Stimulated activated CD8-positive, alpha-beta memory T cell treated with anti-CD3 and anti-CD28 coated beads, Interleukin-12 subunit alpha, Interleukin-12 subunit beta, amount 100 ng/mL, for 4 hours (primary cell): ENCODE measurements around the gene HSD17B13.
"Not testable (repeated sequence)": the region's sequence is repeated elsewhere in the genome, so short reads cannot be mapped to it uniquely, and the experiment has no call there.

Source experiments
- DNase-seq: peaks from one replicate; pipeline ENCODE4 v3.0.0-alpha.2; 2020; ENCODE audit warnings: low read depth

HSD17B13 gene, protein sequence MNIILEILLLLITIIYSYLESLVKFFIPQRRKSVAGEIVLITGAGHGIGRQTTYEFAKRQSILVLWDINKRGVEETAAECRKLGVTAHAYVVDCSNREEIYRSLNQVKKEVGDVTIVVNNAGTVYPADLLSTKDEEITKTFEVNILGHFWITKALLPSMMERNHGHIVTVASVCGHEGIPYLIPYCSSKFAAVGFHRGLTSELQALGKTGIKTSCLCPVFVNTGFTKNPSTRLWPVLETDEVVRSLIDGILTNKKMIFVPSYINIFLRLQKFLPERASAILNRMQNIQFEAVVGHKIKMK

DNA sequence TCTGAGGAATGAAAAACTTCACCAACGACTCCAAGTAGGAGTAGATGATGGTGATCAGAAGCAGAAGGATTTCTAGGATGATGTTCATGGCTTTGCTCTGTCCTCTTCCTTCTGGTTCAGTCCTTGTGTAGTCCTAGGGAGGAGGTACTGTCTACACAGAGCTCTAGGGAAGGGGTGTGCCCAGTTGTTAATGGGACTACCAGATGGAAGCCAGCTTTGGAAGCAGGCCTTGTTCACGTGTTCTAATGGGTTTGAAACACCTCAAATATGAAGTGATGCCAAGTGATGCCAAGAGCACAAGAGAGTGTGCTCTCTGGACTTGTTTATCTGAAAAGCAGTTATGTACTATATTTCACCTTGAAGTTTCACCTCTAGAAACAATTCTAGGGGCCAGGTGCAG, at the start of gene HSD17B13:
Gene HSD17B13, minus strand, starts transcription at position 129 of the 400 bp plus-strand sequence. Its CDS starts 41 bp downstream, at position 88.
- no peak for DNase-seq

DNA sequence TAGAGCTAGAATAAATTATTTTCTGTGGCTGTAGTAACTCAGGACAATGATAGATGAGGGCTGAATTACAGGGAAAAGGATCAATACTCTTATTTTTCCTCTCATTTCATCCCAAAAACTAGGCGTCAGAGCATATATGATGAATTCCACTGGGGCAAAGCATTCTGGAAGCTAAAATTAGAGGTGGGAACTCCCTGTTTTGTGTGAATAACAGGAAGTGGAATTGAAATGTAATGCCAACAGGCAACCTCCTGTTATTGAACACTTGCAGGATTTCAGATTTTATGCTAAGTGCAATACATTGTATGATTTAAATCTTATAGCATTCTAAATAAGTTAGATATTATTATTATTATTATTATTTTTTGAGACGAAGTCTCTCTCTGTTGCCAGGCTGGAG, 47.4 kb upstream of the HSD17B13 start:
- DNase-seq, result no peak

DNA sequence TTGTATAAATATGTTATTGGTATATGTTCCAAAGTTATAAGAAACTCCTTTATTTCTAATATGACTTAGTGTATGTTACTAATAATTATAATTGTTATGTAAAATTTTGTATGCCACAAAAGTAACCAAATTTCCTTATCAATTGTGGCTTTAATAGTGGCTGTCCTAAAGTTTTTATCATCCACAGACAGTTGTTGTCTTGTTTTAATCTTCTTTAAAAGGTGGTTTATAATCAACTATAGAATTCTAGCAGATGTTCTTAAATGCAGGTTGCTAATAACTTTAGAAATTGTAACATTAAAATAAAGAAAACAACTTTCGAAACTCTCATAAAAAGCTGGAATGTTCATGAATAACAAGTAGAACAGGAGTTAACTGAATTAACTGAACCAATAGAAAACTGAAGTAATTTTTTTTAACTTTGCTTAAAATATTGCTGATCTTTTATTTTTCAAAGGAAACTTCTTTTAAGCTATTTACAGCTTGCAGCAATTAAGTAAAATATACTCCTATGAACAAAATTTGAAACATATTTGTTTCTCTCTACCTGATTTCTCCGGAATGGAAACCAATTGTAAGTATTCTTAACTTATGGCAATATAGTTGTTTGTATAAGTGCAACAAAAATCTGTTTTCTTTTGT, 44.0 kb upstream of the HSD17B13 start:
- DNase-seq, result no peak

DNA sequence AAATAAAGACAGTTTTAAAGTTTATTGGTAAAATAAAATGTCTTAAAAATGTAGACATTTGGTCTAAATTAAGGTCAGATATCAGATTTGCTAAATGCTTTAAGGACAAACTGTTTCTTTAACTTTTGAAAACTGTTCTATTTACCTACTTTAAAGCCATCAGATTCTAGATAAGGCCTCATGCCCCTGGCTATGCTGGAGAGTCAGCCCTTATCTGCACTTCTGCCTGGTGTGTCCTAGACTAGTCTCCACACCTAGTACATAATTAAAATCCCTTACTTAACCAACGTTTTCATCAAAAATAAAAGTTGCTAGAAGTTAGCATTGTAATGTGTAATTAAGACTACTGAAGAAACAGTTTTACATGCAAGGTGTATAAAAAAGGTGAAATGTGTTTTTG, 42.7 kb upstream of the HSD17B13 start:
- DNase-seq, result no peak

DNA sequence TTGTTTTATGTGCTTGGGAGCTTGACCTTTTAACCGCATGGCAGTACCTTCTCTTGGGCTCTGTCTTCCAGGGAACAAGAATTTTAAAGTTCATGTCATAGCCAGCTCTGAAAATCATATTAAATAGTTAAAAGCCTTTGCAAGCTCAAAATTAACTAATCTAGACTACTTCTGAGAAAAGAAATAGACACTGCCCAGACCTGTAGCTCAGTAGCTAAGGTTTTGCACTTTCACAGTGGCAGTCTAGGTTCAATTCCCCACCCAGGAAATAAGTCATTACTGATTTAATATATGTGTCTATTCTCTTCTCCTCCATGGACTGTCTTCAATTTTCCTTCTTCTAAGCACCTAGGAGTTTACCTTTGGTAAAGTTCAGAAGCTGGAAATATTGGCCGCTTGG, 40.9 kb upstream of the HSD17B13 start:
- no peak for DNase-seq

DNA sequence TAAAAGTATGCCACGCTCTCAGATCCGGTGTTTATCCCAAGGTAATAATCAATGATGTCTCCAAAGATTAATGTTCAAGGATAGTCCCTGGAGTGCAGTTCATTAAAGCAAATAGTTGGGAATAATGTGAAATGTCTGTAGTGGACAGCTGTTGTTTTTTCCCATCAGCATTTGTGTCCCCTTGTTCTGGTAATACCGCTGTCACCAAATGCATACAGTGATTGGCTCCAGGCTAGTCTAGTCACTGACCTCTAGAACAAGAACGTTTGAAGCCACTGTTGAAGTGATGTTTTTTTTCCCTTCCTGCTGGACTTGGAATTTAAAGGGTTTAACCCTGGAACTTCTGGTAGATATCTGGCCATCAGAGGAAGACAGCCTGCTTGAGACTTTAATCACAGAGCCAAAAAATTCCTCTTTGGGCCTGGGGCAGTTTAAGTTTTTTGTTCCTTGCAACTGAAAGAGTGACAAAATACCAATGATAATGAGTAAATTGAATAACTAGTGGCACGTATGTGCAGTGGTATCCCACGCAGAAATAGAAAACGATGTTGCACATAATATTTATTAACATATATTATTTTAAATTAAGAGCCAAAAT, 37.8 kb upstream of the HSD17B13 start:
- no peak for DNase-seq

DNA sequence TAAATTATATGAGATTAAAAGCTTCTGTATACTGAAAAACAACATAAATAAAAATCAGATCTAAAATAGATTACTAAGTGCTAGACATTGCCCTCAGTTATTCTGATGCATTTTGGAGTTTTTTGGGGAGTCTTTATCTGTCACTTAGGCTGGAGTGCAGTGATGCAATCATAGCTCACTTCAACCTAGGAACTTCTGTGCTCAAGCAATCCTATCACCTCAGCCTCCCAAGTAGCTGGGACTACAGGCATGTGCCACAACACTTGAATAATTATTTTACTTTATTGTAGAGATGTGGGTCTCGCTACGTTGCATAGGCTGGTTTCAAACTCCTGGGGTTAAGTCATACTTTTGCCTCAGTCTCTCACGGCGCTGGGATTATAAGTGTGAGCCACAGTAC, 36.6 kb upstream of the HSD17B13 start:
- no peak for DNase-seq

DNA sequence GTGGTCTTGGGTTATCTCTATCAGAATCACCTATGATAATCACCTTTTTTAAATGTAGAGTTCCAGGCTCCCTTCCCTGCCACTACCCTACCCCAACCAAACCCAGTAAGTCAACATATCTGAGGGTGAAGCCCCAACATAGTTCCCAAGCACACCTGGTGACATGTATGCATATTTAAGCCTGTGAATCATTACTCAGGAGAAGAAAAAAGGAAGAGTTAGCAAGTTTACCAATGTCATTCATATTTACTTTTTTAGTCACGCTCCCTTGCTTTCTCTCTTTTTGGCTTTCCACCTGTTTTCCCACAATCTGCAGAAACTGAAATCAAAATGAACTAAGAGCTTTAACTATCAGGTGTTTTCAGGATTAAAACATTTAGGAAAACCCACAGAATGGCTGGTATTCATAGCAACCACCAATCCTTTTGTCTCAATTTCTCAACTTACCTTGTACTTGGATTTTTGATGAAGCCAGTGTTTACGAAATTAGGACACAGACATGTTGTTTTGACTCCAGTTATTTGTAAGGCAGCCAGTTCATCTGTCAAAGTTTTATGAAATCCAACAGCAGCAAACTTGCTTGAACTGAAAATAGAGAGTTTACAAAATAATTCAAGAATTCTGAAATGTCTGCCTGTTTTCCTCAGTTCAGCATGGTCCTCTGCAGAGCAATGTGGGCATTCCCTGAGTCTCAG, 34.3 kb upstream of the HSD17B13 start:
- DNase-seq, result no peak

DNA sequence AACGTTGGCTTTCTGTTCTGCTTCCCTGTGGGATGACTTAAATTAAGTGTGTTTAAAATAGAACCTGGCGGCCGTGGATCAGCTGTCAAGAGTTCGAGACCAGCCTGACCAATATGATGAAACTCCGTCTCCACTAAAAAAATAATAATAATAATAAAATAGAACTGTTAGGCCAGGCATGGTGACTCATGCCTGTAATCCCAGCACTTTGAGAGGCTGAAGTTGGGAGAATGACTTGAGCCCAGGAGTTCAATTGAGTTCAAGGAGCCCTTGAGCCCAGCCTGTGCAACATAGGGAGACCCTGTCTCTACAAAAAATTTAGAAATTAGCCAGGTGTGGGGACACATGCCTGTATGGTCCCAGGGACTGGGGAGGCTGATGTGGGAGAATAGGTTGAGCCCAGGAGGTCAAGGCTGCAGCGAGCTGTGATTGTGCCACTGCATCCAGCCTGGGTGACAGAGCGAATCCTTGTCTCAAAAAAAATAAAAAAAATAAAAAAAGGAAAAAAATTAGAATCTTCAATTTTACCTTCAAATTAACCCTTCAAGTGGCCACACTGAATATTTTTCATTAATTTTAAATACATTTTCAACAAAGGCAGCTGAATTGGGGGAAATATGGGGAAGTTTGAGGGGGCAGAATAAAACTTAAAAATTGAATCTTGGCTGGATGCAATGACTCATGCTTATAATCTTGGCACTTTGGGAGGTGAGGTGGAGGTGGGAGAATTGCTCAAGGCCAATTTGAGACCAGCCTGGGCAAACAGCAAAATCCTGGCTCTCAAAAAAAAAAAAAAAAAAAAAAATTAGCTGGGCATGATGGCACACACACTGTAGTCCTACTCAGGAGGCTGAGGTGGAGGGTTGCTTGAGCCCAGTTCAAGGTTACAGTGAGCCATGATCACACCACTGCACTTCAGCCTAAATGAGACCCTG, 31.8 kb upstream of the HSD17B13 start:
- no peak for DNase-seq

DNA sequence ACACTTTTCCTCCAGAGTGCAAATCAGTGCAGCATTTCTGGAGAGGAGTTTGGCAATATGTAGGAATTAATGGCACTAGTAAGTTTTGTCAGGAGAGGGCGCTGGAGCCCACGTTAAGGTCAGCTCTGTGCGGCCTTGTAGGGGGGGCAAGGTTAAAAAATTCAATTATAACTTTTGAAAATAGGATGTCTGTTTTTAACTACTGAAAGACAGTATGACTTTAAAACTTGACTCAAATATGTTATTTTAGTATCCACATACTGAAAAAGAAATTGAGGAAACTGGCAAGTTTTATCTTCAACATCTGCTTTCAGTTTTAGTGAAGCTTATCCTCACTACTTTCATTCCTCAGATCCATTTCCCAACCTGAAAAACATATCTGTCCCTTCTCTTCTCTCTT, 30.9 kb upstream of the HSD17B13 start:
- no peak for DNase-seq

DNA sequence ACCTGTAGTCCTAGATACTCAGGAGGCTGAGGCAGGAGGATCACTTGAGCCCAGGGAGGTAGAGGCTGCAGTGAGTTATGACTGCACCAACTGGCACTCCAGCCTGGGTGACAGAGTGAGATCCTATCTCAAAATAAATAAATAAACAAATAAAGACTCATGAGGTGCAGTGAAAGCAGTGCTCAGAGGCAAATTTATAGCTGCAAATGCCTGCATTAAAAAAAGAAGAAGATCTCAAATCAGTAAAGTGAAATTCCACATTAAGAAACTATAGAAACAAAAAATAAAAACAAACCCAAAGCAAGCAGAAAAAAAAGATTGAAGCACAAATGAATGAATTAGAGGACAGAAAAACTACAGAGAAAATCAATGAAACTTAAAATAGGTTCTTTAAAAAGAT, 22.5 kb upstream of the HSD17B13 start:
- DNase-seq, result no peak

DNA sequence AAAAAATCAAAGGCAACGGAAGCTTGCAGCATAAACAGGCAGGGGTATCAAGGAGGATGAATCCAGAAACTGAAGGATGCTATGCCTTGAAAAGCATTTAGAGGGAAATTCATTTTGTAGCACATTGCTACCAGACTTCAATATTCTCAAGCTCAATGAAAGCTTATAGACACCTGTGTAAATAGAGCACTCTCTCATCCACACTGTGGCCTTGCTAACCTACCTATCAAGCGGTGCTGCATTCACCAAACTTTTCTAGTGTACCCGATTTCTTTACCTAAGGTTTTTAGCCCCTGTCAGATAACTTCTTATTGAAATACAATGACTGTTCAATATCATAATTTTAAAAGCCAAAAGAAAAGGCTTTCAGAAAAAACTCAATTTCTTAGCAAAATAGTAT, 20.2 kb upstream of the HSD17B13 start:
- DNase-seq, result no peak

DNA sequence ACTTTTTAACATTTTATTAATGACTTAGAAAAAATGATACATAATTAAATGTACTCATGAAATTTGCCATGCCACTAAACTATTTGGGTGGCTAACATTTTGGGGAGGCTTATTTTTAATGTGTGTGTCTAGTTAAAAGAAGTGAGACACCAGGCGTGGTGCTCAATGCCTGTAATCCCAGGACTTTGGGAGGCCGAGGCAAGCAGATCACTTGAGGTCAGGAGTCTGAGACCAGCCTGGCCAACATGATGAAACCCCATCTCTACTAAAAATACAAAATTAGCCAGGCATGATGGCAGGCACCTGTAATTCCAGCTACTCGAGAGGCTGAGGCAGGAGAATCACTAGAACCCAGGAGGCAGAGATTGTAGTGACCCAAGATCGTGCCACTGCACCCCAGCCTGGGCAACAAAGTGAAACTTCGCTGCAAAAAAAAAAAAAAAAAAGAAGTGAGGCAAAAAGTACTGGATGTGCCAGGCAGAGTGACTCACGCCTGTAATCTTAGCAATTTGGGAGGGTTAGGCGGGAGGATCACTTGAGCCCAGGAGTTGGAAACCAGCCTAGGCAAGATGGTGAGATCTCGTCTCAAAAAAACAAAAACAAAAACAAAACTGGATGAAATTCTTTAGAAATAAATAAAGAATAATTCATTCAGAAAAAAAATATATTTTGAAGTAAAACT, 19.4 kb upstream of the HSD17B13 start:
- not testable (repeated sequence) for DNase-seq

DNA sequence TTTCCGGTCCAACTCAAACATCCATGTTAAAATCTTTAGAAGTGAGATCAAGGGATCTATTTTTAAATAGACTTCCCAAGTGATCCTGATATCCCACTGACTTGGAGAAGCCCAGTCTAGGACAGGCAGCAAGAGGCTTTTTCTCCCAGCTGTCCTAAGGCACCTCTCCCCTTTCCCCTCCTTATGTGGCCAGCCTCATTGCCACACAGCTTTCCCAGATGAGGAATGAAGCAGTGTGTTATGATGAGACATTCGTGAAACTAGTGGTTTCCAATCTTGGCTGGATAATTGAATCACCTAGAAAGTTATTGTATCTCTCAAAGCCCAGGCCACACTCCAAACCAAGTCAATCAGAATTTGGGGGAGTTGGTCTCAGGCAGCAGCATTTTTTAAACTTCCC, 16.8 kb upstream of the HSD17B13 start:
- DNase-seq, result no peak

DNA sequence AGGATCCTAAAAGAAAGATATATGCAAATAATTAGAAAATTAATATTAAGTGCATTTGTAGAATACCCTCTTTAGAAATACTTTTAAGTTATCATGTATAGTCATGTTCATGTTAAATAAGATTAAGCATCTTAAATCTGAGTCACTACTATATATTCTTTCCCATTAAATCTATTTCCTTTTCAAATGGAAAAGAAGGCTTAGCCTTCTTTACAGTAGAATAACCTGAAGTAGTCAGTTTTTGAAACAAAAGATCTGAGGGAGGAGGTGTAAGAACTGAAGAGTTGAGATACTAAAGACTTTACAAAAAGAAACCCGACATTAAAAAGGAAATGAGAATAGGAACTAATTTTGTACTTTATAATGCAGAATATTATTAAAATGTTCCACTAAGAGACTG, 14.7 kb upstream of the HSD17B13 start:
- no peak for DNase-seq

DNA sequence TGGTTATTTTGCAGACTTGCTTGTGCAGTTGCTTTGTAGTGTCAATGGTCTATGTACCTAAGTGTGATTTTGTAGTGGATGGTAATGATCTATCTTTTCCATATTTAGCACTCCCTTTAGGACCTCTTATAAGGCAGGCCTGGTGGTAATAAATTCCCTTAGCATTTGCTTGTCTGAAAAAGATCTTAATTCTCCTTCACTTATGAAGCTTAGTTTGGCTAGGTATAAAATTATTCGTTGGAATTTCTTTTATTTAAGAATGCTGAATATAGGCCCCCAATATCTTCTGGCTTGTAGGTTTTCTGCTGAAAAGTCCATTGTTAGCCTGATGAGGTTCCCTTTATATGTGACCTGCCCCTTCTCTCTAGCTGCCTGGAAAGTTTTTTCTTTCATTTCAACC, 10.6 kb upstream of the HSD17B13 start:
- no peak for DNase-seq

DNA sequence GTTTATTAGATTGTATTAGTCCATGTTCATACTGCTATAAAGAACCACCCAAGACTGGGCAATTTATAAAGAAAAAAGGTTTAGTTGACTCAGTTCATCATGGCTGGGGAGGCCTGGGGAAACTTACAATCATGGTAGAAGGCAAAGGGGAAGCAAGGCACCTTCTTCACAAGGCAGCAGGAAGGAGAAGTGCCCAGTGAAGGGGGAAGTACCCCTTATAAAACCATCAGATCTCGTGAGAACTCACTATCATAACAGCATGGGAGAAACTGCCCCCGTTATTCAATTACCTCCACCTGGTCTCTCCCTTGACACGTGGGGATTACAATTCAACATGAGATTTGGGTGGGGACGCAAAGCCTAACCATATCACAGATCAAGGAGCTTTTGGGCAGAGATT, 8.1 kb upstream of the HSD17B13 start:
- no peak for DNase-seq

DNA sequence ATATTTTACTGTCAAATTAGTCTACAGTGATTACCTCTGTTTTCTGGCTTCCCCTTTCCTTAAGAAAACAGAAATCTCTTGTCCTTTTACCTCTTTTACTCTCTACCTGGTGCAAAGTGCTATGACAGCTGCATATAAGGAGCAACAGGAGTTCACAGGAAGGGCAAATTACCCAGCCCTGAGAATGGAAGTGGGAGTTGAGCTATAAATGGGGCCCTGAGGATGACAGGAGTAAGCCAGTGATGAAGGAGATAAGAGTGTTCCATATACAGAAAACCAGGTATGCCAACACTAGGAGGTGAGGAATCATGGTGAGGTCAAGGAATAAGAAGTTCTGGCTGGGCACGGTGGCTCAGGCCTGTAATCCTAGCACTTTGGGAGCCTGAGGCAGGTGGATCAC, 4.5 kb upstream of the HSD17B13 start:
- no peak for DNase-seq

DNA sequence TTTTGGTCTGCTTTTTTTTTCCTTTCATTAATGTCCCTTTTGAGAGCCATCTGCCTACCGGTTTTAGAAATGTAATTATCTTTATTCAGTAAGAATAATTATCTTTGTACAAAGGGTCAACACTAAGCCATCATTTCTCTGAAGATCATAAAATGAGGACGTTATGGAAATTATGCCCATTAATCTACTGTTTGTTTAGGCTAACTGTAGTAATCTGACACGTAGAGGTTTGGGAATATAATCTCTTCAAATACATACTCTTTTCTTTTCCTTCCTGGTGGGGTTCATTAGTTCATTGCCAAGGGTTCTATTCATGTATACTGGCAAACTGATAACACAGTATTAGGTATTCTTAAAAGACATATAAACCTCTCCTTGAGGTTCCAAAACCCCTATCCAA, 3.8 kb upstream of the HSD17B13 start:
- DNase-seq, result no peak

DNA sequence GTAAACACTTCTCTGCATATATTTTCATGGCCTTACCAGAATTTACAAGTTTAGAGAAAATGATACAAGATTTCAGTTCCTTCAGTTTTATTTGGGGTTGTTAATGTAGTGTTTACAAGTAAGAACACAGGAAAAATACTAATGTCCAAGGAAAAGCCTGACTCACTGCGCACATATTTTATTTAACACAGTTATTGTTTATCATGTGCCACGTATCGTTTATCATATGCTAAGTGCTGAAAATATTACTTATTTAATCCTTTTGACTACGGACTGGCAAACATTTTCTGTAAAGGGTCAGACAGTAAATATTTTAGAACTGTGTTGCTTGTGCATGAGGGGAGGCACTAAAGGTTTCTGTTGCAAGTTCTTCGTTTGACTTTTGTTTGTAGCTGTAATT, 794 bp downstream of the HSD17B13 start:
- no peak for DNase-seq

DNA sequence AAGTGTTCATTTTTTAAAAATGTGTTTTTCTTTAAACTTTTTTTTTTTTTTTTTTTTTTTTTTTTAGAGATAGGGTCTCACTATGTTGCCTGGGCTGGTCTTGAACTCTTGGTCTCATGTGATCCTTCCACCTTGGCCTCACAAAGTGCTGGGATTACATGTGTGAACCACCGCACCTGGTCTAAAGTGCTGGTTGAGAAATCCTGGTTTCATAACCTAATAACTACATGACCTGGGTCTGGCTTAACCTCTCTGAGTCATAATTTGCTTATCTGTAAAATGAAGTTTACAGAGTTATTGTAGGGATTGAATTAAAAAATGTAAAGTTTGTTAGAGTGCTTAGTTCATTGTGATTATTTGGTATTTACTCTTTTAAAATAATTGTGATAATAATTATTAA, 5.2 kb downstream of the HSD17B13 start:
- DNase-seq, result no peak
